ENCODE measurements around the gene MAP6.

- TF ChIP-seq TCF4 (CRISPR knock-in tag; IDR thresholded peaks at IDR 0.05; ENCODE audit: borderline replicate concordance) (no peak), GLIS3 (CRISPR knock-in tag; IDR thresholded peaks at IDR 0.05) (no peak), ZFP3 (CRISPR knock-in tag; IDR thresholded peaks at IDR 0.05) (no peak), ESRRG (CRISPR knock-in tag; IDR thresholded peaks at IDR 0.05) (no peak), ZNF8 (CRISPR knock-in tag; IDR thresholded peaks at IDR 0.05) (no peak), PATZ1 (CRISPR knock-in tag; IDR thresholded peaks at IDR 0.05; ENCODE audit: borderline replicate concordance) (no peak), RARB (CRISPR knock-in tag; IDR thresholded peaks at IDR 0.05) (no peak), TSHZ2 (CRISPR knock-in tag; IDR thresholded peaks at IDR 0.05) (no peak)
Measured at GRCh38 chr11:75543806-75544205, 125.0 kb downstream of the MAP6 start.

All from SK-N-SH treated with all-trans-retinoic acid at 6 μM for 48 hours (cell line).